PC-3 (cell line): ENCODE measurements around the gene UBE2QL1.

Source experiments
- CTCF ChIP-seq: fragments of 300-600 bp; sonication (generic); conservative IDR thresholded peaks from 2 replicates; pipeline ENCODE4 v1.5.1; 2017; ENCODE audit warnings: antibody characterized with exemption, low read depth, mild to moderate bottlenecking, low read length
- EZH2 ChIP-seq: fragments of 300-600 bp; sonication (generic); IDR thresholded peaks from one replicate; pipeline ENCODE4 v1.6.1; 2017; ENCODE audit warnings: antibody characterized with exemption, mild to moderate bottlenecking, low read length; ENCODE audit not compliant: unreplicated experiment
- EZH2phosphoT487 ChIP-seq: fragments of 300-600 bp; sonication (generic); IDR thresholded peaks from 2 replicates; pipeline ENCODE4 v1.6.1; 2018; ENCODE audit warnings: mild to moderate bottlenecking, antibody characterized with exemption, low read length, borderline replicate concordance

GRCh38 chr5:6490693-6491092 is 42.0 kb downstream of the UBE2QL1 start:
- TF ChIP-seq CTCF (no peak), EZH2phosphoT487 (no peak), EZH2 (no peak)
